ENCODE results near the gene SSTR4. TPM values are rescaled to one million over a fixed set of nuclear protein-coding genes. Genes with fewer than 3 reads are reported as not detected.

SSTR4 gene
- total RNA-seq, 4 donors from 2014 or later: not detected

GRCh38 chr20:23027721-23028120, 7.4 kb upstream of the SSTR4 start:
- 60 to 70% methylated on average over 1 of the region's 1 CpG for WGBS, 2 donors
- H3K4me1 ChIP-seq: peaks cover 0 to 4% (median 0%) of the 10 kb centered on the region in 3 donors
- no peak overlapping the region for H3K4me3 ChIP-seq
- no peak for TF ChIP-seq POLR2A (IDR thresholded peaks at IDR 0.05)
- TF ChIP-seq, protein P1, sequence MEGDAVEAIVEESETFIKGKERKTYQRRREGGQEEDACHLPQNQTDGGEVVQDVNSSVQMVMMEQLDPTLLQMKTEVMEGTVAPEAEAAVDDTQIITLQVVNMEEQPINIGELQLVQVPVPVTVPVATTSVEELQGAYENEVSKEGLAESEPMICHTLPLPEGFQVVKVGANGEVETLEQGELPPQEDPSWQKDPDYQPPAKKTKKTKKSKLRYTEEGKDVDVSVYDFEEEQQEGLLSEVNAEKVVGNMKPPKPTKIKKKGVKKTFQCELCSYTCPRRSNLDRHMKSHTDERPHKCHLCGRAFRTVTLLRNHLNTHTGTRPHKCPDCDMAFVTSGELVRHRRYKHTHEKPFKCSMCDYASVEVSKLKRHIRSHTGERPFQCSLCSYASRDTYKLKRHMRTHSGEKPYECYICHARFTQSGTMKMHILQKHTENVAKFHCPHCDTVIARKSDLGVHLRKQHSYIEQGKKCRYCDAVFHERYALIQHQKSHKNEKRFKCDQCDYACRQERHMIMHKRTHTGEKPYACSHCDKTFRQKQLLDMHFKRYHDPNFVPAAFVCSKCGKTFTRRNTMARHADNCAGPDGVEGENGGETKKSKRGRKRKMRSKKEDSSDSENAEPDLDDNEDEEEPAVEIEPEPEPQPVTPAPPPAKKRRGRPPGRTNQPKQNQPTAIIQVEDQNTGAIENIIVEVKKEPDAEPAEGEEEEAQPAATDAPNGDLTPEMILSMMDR (IDR thresholded peaks at IDR 0.05): no peak
- no peak for DNase-seq
- H3K27ac ChIP-seq: no peak overlapping the region
- H3K9me3 ChIP-seq: no peaks in the 10 kb centered on the region
- intact Hi-C loops (cut with DNase I): no loop called here
- peaks cover 0 to 22% (median 0%) of the 10 kb centered on the region in 4 donors for H3K27me3 ChIP-seq
- no peaks in the 10 kb centered on the region for H3K36me3 ChIP-seq

- WGBS, 2 donors: 63 to 68% methylated on average over 3 of the region's 3 CpGs
- intact Hi-C loops (cut with DNase I): no loop called here
- Histone ChIP-seq H3K27me3 (peaks cover 0 to 29% (median 0%) of the 10 kb centered on the region in 4 donors), H3K4me1 (peaks cover 0 to 4% (median 0%) of the 10 kb centered on the region in 3 donors), H3K27ac (no peak overlapping the region), H3K9me3 (no peaks in the 10 kb centered on the region), H3K4me3 (no peak overlapping the region), H3K36me3 (no peaks in the 10 kb centered on the region)
- no peak for DNase-seq
- no peak for TF ChIP-seq POLR2A (IDR thresholded peaks at IDR 0.05)
- TF ChIP-seq, protein P1 (IDR thresholded peaks at IDR 0.05): no peak
These were observed 6.7 kb upstream of the SSTR4 start for GRCh38 chr20:23028392-23028791.

- H3K27ac ChIP-seq: no peak overlapping the region
- H3K36me3 ChIP-seq: no peaks in the 10 kb centered on the region
- no peaks in the 10 kb centered on the region for H3K9me3 ChIP-seq
- intact Hi-C loops (cut with DNase I): no loop called here
- no peak for DNase-seq
- peaks cover 0 to 4% (median 0%) of the 10 kb centered on the region in 3 donors for H3K4me1 ChIP-seq
- H3K27me3 ChIP-seq: peaks cover 0 to 38% (median 0%) of the 10 kb centered on the region in 4 donors
- WGBS, 2 donors: 21 to 49% methylated on average over 4 of the region's 4 CpGs
- no peak overlapping the region for H3K4me3 ChIP-seq
- no peak for TF ChIP-seq POLR2A (IDR thresholded peaks at IDR 0.05)
- TF ChIP-seq, protein P1 (IDR thresholded peaks at IDR 0.05): no peak
These were observed 5.8 kb upstream of the SSTR4 start for GRCh38 chr20:23029324-23029723.

DNA sequence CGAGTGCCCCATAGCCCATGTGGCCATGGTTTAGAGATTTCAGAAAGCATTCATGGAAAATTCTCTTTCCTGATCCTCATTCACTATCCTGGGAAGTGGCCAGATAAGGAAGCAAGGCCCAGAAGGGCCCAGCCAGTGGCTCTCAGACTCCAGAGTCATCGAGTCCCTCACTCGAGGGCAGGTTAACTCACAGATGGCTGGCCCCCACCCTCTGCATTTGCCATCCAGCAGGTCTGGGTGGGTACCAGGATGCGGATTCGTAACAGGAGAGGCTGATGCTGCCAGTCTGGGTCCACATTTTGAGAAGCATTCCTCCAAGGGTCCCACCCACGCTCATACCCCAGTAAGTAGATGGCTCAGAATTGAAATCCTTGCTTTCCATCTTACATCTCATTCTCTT, 3.8 kb upstream of the SSTR4 start:
- H3K9me3 ChIP-seq: no peaks in the 10 kb centered on the region
- peaks cover 0 to 58% (median 8%) of the 10 kb centered on the region in 4 donors for H3K27me3 ChIP-seq
- intact Hi-C loops (cut with DNase I): loop anchor here (10.0 kb wide), 1 partner anchor 313 kb away; no protein-coding TSS in a partner anchor
- DNase-seq: no peak
- WGBS, 2 donors: 83 to 89% methylated on average over 4 to 6 of the region's 6 CpGs
- H3K4me3 ChIP-seq: no peak overlapping the region
- TF ChIP-seq, protein P1 (IDR thresholded peaks at IDR 0.05): no peak
- TF ChIP-seq POLR2A (IDR thresholded peaks at IDR 0.05): no peak
- peaks cover 0 to 13% (median 0%) of the 10 kb centered on the region in 3 donors for H3K4me1 ChIP-seq
- no peak overlapping the region for H3K27ac ChIP-seq
- H3K36me3 ChIP-seq: no peaks in the 10 kb centered on the region

GRCh38 chr20:23032056-23032749, 2.9 kb upstream of the SSTR4 start:
- Histone ChIP-seq H3K27ac (no peak overlapping the region), H3K27me3 (peaks cover 0 to 57% (median 10%) of the 10 kb centered on the region in 4 donors), H3K9me3 (no peaks in the 10 kb centered on the region), H3K4me3 (no peak overlapping the region), H3K36me3 (no peaks in the 10 kb centered on the region), H3K4me1 (peaks cover 0 to 13% (median 0%) of the 10 kb centered on the region in 3 donors)
- no peak for DNase-seq
- intact Hi-C loops (cut with DNase I): loop anchor here (10.0 kb wide), 1 partner anchor 313 kb away; no protein-coding TSS in a partner anchor
- TF ChIP-seq POLR2A (IDR thresholded peaks at IDR 0.05): no peak
- TF ChIP-seq, protein P1 (IDR thresholded peaks at IDR 0.05): no peak
- WGBS, 2 donors: 68 to 81% methylated on average over 4 to 6 of the region's 6 CpGs

Measured in esophagus squamous epithelium (tissue), 5 donors.